ENCODE data around the gene PADI6. TPM values are rescaled to one million over a fixed set of nuclear protein-coding genes. Genes with fewer than 3 reads are reported as not detected.

Gene PADI6
- total RNA-seq, 2 experiments from 2014 or later, result not detected

DNA sequence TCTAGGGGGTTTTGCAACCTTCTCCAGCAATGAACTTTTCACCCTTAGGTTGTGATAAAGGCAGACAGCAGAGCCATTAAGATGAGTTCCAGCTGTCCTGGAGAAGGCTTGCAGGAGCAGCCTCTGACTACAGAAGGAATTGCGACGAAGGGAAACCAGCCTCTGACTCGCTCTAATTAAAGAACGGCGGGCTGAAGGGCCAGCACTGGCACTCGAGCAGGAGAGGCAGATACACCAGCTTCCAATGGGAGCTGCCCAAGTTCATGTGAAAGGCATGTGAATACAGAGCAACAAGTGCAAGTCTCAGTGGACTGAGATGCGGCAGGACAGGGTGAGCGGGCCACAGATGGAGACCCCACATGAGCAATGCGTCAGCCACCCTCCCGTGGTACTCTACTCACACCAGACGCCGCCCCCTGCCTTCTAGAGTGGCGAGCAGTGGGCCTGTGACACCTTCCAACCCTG, 51.8 kb downstream of the PADI6 start:
- Mint-ChIP-seq H3K27ac (no peak overlapping the region), H3K4me1 (ENCODE audit: low read depth) (peaks cover 8% of the 10 kb centered on the region), H3K9me3 (no peaks in the 10 kb centered on the region), H3K36me3 (ENCODE audit: low read depth) (peaks cover 92% of the 10 kb centered on the region), H3K4me3 (no peak overlapping the region), H3K27me3 (no peaks in the 10 kb centered on the region)
- ATAC-seq (ENCODE audit: poor library complexity) (no peak), DNase-seq (no peak)
- Histone ChIP-seq H3K36me3 (ENCODE audit: insufficient read depth, low read length) (peaks cover 87% of the 10 kb centered on the region), H3K4me3 (ENCODE audit: low read length) (no peak overlapping the region), H3K9me3 (ENCODE audit: control insufficient read depth in 1 of 2, insufficient read depth in 1 of 2, low read length in 2 of 2) (no peaks in the 10 kb centered on the region), H3K27ac (ENCODE audit: low read depth in 1 of 2, low read length in 2 of 2) (no peak overlapping the region), H3K4me1 (ENCODE audit: insufficient read depth, low read length) (peaks cover 6% of the 10 kb centered on the region), H3K27me3 (ENCODE audit: control insufficient read depth in 1 of 2, insufficient read depth in 2 of 2, low read length in 2 of 2) (no peaks in the 10 kb centered on the region)
- intact Hi-C loops (cut with DNase I, micrococcal nuclease), result no loop called here
- CTCF ChIA-PET, result no interaction called here
- TF ChIP-seq, protein P1, sequence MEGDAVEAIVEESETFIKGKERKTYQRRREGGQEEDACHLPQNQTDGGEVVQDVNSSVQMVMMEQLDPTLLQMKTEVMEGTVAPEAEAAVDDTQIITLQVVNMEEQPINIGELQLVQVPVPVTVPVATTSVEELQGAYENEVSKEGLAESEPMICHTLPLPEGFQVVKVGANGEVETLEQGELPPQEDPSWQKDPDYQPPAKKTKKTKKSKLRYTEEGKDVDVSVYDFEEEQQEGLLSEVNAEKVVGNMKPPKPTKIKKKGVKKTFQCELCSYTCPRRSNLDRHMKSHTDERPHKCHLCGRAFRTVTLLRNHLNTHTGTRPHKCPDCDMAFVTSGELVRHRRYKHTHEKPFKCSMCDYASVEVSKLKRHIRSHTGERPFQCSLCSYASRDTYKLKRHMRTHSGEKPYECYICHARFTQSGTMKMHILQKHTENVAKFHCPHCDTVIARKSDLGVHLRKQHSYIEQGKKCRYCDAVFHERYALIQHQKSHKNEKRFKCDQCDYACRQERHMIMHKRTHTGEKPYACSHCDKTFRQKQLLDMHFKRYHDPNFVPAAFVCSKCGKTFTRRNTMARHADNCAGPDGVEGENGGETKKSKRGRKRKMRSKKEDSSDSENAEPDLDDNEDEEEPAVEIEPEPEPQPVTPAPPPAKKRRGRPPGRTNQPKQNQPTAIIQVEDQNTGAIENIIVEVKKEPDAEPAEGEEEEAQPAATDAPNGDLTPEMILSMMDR (IDR thresholded peaks at IDR 0.05), result no peak
- POLR2A ChIA-PET, result no interaction called here

DNA sequence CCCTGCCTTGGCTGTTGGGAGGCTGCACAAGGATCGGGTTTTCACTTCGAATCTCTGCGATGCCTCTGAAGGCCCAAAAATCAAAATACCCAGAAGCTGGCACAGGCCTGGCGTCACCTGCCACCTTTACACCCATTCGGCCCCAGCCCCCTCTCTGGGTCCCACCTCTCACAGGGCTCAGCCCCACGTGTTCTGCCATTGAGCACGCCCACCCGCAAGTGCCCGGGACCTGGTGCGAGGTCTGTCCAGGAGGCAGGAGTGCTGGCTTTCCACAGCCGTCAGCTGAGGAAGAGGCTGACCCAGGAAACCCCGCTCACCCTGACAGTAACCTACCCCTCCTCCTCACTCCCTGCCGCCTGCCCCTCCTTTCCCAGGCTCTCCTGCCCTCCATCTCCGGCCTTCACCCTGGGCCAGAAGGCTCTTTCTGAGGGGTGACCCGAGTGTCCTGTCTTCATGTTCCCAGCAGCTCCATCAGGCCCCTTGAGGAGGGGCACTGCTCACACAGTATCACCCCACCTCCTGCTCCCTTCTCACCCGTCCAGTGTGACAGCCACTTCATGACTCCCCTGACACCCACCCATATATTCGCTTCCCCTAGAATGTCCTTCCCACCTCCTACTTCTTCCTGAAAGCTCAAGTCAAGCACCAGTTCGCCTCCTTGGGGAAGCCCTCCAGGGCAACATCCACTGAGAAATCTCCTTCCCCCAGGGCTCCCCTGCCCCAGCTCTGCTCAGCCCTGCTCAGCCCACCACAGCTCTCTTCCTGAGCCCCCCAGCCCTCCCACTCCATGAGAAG, 54.0 kb downstream of the PADI6 start:
- no peak overlapping the region for H3K27ac Mint-ChIP-seq
- POLR2A ChIA-PET, result no interaction called here
- H3K36me3 Mint-ChIP-seq (ENCODE audit: low read depth), result peaks cover 80% of the 10 kb centered on the region
- Histone ChIP-seq H3K27me3 (ENCODE audit: control insufficient read depth in 1 of 2, insufficient read depth in 2 of 2, low read length in 2 of 2) (no peaks in the 10 kb centered on the region), H3K9me3 (ENCODE audit: control insufficient read depth in 1 of 2, insufficient read depth in 1 of 2, low read length in 2 of 2) (no peaks in the 10 kb centered on the region), H3K36me3 (ENCODE audit: insufficient read depth, low read length) (peaks cover 75% of the 10 kb centered on the region), H3K27ac (ENCODE audit: low read depth in 1 of 2, low read length in 2 of 2) (no peak overlapping the region), H3K4me1 (ENCODE audit: insufficient read depth, low read length) (no peaks in the 10 kb centered on the region), H3K4me3 (ENCODE audit: low read length) (no peak overlapping the region)
- H3K9me3 Mint-ChIP-seq, result no peaks in the 10 kb centered on the region
- TF ChIP-seq, protein P1 (IDR thresholded peaks at IDR 0.05), result no peak
- DNase-seq (no peak), ATAC-seq (ENCODE audit: poor library complexity) (no peak)
- H3K4me3 Mint-ChIP-seq, result no peak overlapping the region
- no peaks in the 10 kb centered on the region for H3K27me3 Mint-ChIP-seq
- H3K4me1 Mint-ChIP-seq (ENCODE audit: low read depth), result peaks cover 4% of the 10 kb centered on the region
- CTCF ChIA-PET, result interaction anchor here (0.7 kb wide), 1 partner anchor 14 kb away, joined by 3 read pairs; no protein-coding TSS in a partner anchor
- intact Hi-C loops (cut with DNase I, micrococcal nuclease), result no loop called here

DNA sequence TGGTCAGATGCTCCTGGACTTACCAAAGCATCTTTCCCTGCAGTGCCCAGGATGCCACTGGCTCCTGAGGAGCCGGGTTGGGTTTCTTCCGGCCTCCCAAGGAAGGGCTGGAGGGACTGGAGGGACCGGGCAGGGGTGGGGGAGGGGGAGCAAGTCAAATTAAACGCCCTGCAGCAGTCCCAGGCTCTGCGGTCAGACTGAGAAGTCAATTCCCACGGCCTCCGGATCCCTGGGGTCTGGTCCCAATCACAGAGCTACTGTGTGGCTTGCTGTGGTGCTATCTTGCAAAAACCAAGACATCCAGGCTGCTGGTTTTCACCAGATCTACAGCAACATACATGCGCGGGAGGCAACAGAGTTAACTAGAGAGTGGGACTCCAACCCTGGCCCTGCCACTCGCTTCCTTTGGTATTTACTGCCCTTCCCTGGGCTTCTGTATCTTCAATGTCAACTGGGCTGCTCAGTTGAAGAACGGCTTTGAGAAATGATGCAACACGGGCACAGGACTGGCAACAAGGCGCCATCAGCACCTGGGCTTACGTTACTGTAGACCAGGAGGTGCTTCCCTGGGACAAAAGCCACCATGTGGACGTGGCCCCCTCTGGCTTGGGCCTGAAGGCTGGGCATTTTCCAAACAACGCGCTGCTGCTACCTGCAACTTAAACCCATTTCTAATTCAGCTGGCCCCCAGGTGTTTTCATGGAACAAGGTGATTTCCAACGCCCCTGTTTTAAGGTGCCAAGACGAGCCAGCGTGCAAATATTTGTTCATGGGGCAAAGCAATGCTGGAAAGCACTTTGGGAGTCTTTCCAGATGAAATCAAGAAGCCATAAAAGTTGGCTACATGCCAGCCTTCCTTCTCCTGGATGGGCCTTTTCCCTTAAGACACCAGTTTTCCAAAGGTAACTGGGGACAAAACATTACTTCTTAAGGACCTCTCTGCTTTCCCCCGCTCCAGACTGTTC, 56.0 kb downstream of the PADI6 start:
- Mint-ChIP-seq H3K4me1 (ENCODE audit: low read depth) (peaks cover 5% of the 10 kb centered on the region), H3K9me3 (no peaks in the 10 kb centered on the region), H3K27ac (peak overlapping the region; percentile 28), H3K4me3 (no peak overlapping the region), H3K27me3 (no peaks in the 10 kb centered on the region), H3K36me3 (ENCODE audit: low read depth) (peaks cover 78% of the 10 kb centered on the region)
- Histone ChIP-seq H3K27me3 (ENCODE audit: control insufficient read depth in 1 of 2, insufficient read depth in 2 of 2, low read length in 2 of 2) (no peaks in the 10 kb centered on the region), H3K9me3 (ENCODE audit: control insufficient read depth in 1 of 2, insufficient read depth in 1 of 2, low read length in 2 of 2) (no peaks in the 10 kb centered on the region), H3K4me3 (ENCODE audit: low read length) (no peak overlapping the region), H3K27ac (ENCODE audit: low read depth in 1 of 2, low read length in 2 of 2) (no peak overlapping the region), H3K36me3 (ENCODE audit: insufficient read depth, low read length) (peaks cover 67% of the 10 kb centered on the region), H3K4me1 (ENCODE audit: insufficient read depth, low read length) (peaks cover 8% of the 10 kb centered on the region)
- ATAC-seq (ENCODE audit: poor library complexity), result no peak
- TF ChIP-seq, protein P1 (IDR thresholded peaks at IDR 0.05), result no peak
- POLR2A ChIA-PET, result interaction anchor here (1.0 kb wide), 1 partner anchor 12 kb away, joined by 3 read pairs; the partner anchor contains the start of gene RCC2
- CTCF ChIA-PET, result no interaction called here
- no peak for DNase-seq
- intact Hi-C loops (cut with DNase I, micrococcal nuclease), result no loop called here
